ENCODE measurements around the gene STAP1.

STAP1 gene

DNA sequence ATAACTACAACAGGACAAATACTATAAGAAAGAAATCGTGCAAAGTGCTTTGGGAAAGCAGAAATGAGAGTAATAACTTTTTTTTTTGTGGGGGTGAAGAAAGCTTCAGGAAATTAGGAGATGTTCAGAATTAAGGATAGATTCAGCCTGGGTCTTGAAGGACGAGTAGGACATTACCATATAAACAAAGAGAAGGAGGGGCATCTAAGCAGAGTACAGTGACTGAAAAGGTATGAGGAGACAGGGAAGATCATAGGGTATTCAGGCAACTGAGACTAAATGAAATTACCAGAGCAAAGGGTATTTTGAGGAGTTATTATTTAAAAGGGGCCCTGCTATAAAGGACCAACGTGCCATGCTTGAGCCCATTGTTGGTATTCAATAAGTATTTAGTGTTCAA is 3.1 kb upstream of the STAP1 start:
- Histone ChIP-seq H3K4me2 (ENCODE audit: low read length) (peak overlapping the region; percentile 77), H3K4me1 (ENCODE audit: control insufficient read depth, low read length) (peaks cover 80% of the 10 kb centered on the region), H3K79me2 (ENCODE audit: control insufficient read depth, low read length) (peaks cover 32% of the 10 kb centered on the region), H3F3A (ENCODE audit: control insufficient read depth, insufficient read depth) (peaks cover 22% of the 10 kb centered on the region), H3K36me3 (ENCODE audit: control insufficient read depth, low read length) (peaks cover 9% of the 10 kb centered on the region), H3K9me3 (ENCODE audit: control insufficient read depth, insufficient read depth, low read length) (no peaks in the 10 kb centered on the region), H3K27me3 (ENCODE audit: control insufficient read depth, low read length) (no peaks in the 10 kb centered on the region), H3K27ac (ENCODE audit: low read depth, low read length) (peak overlapping the region; percentile 79), H3K4me3 (ENCODE audit: low read length) (peak overlapping the region; percentile 90), H4K20me1 (ENCODE audit: control insufficient read depth, insufficient read depth, low read depth, low read length) (peaks cover 5% of the 10 kb centered on the region), H3K9me2 (replicated peaks; ENCODE audit: control insufficient read depth, low read length) (no peaks in the 10 kb centered on the region)
- TF ChIP-seq EZH2phosphoT487 (IDR thresholded peaks at IDR 0.05; ENCODE audit: borderline replicate concordance, low read length): no peak
- TF ChIP-seq, protein P1, sequence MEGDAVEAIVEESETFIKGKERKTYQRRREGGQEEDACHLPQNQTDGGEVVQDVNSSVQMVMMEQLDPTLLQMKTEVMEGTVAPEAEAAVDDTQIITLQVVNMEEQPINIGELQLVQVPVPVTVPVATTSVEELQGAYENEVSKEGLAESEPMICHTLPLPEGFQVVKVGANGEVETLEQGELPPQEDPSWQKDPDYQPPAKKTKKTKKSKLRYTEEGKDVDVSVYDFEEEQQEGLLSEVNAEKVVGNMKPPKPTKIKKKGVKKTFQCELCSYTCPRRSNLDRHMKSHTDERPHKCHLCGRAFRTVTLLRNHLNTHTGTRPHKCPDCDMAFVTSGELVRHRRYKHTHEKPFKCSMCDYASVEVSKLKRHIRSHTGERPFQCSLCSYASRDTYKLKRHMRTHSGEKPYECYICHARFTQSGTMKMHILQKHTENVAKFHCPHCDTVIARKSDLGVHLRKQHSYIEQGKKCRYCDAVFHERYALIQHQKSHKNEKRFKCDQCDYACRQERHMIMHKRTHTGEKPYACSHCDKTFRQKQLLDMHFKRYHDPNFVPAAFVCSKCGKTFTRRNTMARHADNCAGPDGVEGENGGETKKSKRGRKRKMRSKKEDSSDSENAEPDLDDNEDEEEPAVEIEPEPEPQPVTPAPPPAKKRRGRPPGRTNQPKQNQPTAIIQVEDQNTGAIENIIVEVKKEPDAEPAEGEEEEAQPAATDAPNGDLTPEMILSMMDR (IDR thresholded peaks at IDR 0.05; ENCODE audit: low read depth, low read length, poor library complexity, severe bottlenecking): no peak

GRCh38 chr4:67556436-67556835 is 2.1 kb upstream of the STAP1 start:
- peaks cover 78% of the 10 kb centered on the region for H3K4me1 ChIP-seq (ENCODE audit: control insufficient read depth, low read length)
- peaks cover 13% of the 10 kb centered on the region; the same call in 1 of the 2 replicates for H3F3A ChIP-seq (ENCODE audit: control insufficient read depth, insufficient read depth)
- H3K9me2 ChIP-seq (replicated peaks; ENCODE audit: control insufficient read depth, low read length): no peaks in the 10 kb centered on the region
- H3K27ac ChIP-seq (ENCODE audit: low read depth, low read length): peak overlapping the region; percentile 79
- no peaks in the 10 kb centered on the region for H3K9me3 ChIP-seq (ENCODE audit: control insufficient read depth, insufficient read depth, low read length)
- peak overlapping the region; percentile 90 for H3K4me3 ChIP-seq (ENCODE audit: low read length)
- H4K20me1 ChIP-seq (ENCODE audit: control insufficient read depth, insufficient read depth, low read depth, low read length): peaks cover 5% of the 10 kb centered on the region
- H3K36me3 ChIP-seq (ENCODE audit: control insufficient read depth, low read length): peaks cover 19% of the 10 kb centered on the region
- peaks cover 41% of the 10 kb centered on the region for H3K79me2 ChIP-seq (ENCODE audit: control insufficient read depth, low read length)
- H3K27me3 ChIP-seq (ENCODE audit: control insufficient read depth, low read length): no peaks in the 10 kb centered on the region
- TF ChIP-seq, protein P1 (IDR thresholded peaks at IDR 0.05; ENCODE audit: low read depth, low read length, poor library complexity, severe bottlenecking): no peak
- TF ChIP-seq EZH2phosphoT487 (IDR thresholded peaks at IDR 0.05; ENCODE audit: borderline replicate concordance, low read length): no peak
- H3K4me2 ChIP-seq (ENCODE audit: low read length): peak overlapping the region; percentile 77

- Histone ChIP-seq H3K4me1 (ENCODE audit: control insufficient read depth, low read length) (peaks cover 85% of the 10 kb centered on the region), H3K4me3 (ENCODE audit: low read length) (0 out of 2 replicates have a peak overlapping the region, but pooled peaks have one; percentile 56), H3K4me2 (ENCODE audit: low read length) (peak overlapping the region; percentile 77), H3K27ac (ENCODE audit: low read depth, low read length) (peak overlapping the region; percentile 58; the same call in 1 of the 2 replicates), H3K36me3 (ENCODE audit: control insufficient read depth, low read length) (peaks cover 76% of the 10 kb centered on the region), H3K9me2 (replicated peaks; ENCODE audit: control insufficient read depth, low read length) (no peaks in the 10 kb centered on the region), H3K9me3 (ENCODE audit: control insufficient read depth, insufficient read depth, low read length) (no peaks in the 10 kb centered on the region), H3F3A (ENCODE audit: control insufficient read depth, insufficient read depth) (peaks cover 10% of the 10 kb centered on the region), H4K20me1 (ENCODE audit: control insufficient read depth, insufficient read depth, low read depth, low read length) (peaks cover 5% of the 10 kb centered on the region), H3K27me3 (ENCODE audit: control insufficient read depth, low read length) (no peaks in the 10 kb centered on the region), H3K79me2 (ENCODE audit: control insufficient read depth, low read length) (peaks cover 98% of the 10 kb centered on the region)
- TF ChIP-seq, protein P1 (IDR thresholded peaks at IDR 0.05; ENCODE audit: low read depth, low read length, poor library complexity, severe bottlenecking): no peak
- TF ChIP-seq EZH2phosphoT487 (IDR thresholded peaks at IDR 0.05; ENCODE audit: borderline replicate concordance, low read length): no peak
Observed at GRCh38 chr4:67565284-67565683, 6.8 kb downstream of the STAP1 start.

Data from DOHH2 (cell line).